GM18499 (cell line): ENCODE results near the gene MAP3K15.

Experiments used
- ATAC-seq: cut with Tn5 transposase; IDR thresholded peaks from one replicate; pipeline ENCODE4 v1.9.1; 2021; ENCODE audit warnings: moderate number of reproducible peaks; ENCODE audit not compliant: insufficient read depth, unreplicated experiment

Gene MAP3K15

GRCh38 chrX:19350941-19351384, 164.3 kb downstream of the MAP3K15 start:
- ATAC-seq, result peak; percentile 83

DNA sequence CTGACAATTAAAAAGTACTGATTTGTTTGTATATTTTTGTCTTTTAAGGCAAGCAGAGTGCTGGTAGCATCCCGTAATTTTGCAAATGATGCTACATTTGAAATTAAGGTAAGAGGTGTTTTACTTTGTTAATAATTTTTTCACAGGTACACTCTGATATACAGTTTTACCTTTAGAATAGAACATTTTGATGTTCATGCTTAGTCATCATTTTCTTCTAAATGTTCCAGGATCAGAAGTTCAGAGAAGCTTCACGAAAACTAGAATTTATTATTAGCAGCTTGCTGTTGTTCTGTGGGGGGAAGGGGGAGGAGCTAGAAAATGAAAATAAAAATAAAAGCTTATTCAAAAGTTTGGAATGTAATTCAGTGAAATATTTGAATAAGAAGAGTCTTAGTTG, 166.0 kb downstream of the MAP3K15 start:
- no peak for ATAC-seq

DNA sequence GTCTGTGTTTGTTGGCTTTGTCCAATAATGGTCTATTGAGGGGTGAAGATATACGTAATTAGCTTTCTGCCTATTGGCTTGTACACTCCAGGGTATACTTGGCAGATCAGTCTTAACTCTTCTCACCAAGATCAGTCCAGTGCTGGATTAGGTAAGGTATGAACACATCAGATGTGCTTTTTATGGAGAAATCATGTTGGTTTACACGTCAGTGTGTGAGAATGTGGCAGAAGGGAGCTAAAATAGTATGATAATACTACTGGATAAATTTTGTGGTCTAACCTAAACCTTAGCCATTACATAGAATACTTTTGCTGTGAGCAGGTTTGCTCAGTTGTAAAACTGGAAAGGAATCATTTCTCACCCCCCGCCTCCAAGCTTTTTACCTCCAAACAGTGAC, 167.4 kb downstream of the MAP3K15 start:
- no peak for ATAC-seq

DNA sequence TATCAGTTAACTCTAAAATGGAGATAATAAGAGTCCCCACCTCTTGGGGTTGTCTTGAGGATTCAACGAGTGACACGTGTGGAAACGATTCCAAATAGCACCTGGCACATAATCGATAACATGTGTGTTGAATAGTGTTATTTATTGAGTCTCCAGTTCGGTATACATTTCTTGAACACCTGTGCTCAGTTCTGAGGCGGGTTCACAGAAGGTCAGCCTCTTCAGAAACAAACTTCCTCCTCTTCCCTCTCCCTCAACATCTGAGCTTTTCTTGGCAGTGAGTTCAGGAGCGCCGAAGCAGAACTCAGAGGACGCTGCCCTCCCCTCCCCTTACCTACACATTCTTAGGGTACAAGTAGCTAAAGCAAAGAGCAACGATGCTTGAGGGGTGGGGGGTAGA, 170.6 kb downstream of the MAP3K15 start:
- ATAC-seq, result no peak

DNA sequence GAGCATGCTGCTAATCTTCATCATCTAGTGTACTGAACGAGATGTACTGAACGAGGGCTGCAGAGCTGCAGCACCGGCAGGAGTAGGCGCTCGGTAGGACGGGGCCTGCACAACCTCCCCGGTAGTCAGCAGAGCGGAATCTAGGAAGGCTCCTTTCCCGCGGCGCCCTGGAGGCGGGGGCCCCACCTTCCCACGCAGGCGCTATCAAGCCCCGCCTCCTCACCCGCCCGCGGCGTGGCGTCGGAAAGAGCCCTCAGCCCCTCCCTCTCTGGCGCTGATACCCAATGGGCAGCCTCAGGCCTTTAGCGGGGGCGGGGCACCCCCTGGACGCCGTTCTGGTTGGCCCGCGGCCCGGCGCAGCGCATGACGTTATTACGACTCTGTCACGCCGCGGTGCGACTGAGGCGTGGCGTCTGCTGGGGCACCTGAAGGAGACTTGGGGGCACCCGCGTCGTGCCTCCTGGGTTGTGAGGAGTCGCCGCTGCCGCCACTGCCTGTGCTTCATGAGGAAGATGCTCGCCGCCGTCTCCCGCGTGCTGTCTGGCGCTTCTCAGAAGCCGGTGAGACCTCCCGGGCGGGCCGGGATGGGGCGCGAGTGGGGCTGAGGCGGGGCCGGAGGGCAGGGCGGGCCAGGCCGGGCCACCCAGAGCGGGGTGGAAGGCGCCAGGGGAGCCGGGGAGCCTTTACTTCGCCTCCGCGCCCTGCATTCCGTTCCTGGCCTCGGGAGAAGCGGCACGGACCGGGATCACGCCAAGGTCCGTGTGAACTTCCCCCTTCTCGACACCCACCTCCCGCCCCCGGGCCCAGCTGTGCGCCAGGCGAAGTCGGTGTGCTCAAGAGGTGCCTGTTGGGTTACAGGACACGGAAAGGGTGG, 171.5 kb downstream of the MAP3K15 start, which contains the start of gene PDHA1:
Gene PDHA1 (plus strand): TSS at position 393 of the 874 bp plus-strand sequence. CDS start 111 bp downstream, at position 504.
- peak; percentile 93 for ATAC-seq

GRCh38 chrX:19343085-19343534, 172.2 kb downstream of the MAP3K15 start:
- no peak for ATAC-seq

DNA sequence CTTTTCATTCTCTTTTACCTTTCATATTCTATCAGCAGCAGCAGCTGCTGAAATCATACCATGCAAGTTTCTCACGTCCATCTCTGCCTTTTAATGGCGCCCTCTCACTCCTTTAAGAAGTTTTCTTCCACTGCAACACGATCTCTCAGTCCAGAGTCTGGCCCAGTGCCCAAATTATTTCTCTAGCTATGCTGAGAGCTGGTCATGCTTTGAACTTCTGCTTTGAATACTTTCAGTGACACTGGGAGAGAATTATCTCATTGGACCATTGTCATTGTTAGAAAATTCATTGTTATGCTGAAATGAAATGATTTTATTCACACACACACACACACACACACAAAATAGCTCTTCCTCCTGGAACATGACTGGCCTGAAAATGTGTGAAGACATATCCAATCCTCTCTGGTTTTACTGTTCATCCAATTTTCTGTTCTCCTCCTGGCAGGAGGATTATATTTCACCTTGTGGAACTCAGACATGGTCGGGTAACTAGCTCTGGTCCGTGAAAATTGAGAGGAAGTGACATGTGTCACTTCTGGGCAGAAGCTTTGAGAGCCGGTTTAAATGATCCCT, 172.9 kb downstream of the MAP3K15 start:
- no peak for ATAC-seq

DNA sequence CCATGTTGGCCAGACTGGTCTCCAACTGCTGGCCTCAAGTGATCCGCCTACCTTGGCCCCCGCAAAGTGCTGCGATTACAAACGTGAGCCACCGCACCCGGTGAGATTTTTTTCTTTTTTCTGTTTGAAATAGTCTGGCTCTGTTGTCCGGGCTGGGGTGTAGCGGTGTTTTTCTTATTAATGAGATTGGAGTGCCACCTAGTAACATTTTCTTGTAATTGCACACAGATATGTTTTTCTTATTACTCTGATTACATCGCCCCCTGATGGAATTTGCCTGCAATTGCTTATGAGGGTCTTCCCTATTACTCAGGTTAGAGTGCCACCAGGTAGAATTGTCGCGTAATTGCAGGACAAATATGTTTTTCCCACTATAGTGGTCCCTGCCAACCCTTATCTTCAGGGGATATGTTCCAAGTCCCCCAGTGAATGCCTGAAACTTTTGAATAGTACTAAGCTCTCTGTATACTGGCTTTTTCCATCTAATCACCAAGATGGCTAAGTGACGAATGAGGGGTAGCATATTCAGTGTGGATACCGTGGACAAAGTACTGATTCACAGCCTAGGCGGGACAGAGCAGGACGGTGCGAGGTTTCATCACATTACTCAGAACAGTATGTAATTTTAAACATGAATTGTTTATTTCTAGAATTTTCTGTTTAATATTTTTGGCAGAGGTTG, 180.2 kb downstream of the MAP3K15 start:
- ATAC-seq, result peak; percentile 59

DNA sequence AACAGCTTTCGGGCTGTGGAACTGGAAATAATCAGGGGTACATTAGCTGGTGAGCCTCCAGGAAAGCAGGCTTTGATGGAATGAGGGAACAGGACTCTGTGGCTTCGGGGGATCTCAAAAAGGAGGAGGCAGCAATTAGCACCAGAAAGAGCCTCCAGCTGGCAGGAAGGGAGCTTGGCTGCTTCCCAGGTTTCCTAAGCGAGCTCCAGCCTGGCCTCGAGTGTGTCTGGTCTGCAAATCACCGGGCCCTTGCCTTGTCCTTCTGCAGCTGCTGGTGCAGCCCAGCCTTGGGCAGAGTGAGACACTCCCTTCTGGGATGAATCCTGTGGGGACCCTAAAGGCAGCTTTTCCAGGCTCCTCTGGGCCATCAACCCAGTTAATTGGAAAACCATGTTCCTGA, 182.3 kb downstream of the MAP3K15 start:
- no peak for ATAC-seq

- no peak for ATAC-seq
Observed at GRCh38 chrX:19331831-19332230, 183.5 kb downstream of the MAP3K15 start.

DNA sequence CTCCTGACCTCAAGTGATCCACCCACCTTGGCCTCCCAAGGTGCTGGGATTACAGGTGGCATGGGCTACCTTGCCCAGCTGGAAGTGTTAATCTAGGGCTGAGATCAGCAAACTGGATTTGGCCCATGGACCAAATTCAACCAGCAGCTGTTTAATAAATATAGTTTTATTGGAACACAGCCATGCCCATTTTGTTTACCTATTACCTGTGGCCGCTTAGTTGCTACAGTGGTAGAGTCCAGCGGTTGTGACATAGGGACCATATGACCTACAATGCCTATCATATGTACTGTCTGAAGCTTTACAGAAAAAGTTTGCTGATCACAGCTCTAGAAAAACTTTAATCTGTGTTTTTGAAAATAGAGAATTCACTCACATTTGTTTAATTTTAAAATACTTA, 188.7 kb downstream of the MAP3K15 start:
- no peak for ATAC-seq
